ENCODE results near the gene SNRPD3.
"Not testable (repeated sequence)": the region's sequence is repeated elsewhere in the genome, so short reads cannot be mapped to it uniquely, and the experiment has no call there.

Gene SNRPD3

GRCh38 chr22:24555165-24556039 is at the start of gene SNRPD3:
Gene SNRPD3, plus strand, starts transcription at chr22:24555999. Its CDS starts 1,676 bp downstream, at chr22:24557675.
- DNase-seq: peak; percentile 100

GRCh38 chr22:24506802-24507438 is 48.9 kb upstream of the SNRPD3 start:
- DNase-seq: no peak

DNA sequence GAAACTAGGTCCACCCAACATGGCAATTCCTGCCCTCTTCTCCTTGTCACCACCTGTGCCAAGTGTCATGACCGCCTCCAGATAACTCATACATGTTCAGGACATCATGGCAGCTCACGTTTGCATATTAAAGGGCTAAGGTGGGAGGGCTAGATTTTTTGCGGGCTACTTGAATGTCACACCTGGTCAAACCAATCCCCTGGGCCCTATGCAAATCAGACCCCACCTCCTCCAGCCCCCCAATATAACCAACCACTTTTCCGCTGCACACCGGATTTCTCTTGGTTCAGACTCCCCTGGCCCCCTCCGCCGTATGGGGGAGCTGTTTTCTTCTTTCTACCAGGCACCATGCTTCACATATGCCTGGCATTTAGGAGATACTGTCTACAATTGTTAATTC is 48.1 kb upstream of the SNRPD3 start:
- DNase-seq: no peak

DNA sequence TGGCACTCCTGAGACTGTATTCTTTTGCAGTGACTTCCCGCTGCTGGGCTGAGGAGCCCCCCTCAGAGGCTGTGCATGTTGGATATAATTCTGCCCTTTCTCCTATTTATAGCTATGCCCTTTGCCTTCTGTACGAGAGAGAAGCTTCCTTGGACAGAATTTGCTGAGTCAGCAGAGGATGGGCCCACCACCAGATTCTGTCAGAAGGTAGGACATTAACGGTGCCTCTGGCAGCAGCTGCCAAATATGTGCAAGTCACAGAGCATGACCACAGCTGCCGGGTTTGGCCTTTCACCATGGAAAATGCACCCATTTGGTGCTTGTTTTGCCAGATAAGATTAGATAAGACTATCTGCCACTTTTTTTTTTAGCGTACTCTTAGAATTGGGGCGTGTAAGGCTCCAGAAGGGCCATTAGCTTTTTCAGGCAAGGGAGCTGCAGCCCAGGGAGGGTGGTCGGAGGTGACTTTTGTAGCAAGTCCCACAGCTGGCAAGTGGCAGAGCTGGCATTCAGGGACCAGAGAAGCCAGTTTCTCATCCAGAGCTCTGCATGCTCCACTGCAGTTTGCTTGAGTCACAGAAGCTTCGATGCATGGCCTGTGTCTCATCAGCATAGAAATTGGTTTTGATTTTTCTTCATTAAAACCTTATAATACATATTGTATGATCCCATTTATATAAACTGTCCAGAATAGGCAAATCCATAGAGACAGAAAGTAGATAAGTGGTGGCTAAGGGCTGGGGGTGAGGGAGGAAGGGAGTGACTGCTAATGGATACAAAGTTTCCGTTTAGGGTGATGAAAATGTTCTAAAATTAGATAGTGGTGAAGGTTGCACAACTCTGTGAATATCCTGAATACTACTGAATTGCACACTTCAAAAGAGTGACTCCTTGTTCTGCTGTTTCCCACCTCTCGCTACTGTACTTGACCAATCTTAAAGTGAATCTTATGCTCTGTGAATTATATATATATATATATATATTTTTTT is 44.9 kb upstream of the SNRPD3 start:
- DNase-seq: no peak

DNA sequence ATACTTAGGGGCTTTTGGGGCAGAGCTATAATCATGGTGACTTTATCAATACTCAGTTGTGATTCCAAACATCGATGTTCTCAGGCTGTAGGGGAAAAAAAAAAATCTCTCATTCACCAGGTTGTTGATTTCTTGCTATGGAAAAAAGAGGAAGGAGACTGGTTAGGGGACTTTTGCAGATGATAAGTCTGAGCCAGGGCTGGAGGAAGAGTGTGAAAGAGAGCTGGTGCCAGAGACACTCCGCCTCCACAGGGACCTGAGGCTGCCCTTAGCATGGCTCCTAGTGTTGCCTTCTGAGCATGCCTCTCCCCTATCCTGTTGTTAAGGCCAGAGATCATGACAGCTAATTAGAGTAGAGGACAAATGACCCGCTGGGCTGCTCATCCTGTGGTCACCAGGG is 43.8 kb upstream of the SNRPD3 start:
- DNase-seq: no peak

GRCh38 chr22:24513378-24514240 is 42.2 kb upstream of the SNRPD3 start:
- no peak for DNase-seq

DNA sequence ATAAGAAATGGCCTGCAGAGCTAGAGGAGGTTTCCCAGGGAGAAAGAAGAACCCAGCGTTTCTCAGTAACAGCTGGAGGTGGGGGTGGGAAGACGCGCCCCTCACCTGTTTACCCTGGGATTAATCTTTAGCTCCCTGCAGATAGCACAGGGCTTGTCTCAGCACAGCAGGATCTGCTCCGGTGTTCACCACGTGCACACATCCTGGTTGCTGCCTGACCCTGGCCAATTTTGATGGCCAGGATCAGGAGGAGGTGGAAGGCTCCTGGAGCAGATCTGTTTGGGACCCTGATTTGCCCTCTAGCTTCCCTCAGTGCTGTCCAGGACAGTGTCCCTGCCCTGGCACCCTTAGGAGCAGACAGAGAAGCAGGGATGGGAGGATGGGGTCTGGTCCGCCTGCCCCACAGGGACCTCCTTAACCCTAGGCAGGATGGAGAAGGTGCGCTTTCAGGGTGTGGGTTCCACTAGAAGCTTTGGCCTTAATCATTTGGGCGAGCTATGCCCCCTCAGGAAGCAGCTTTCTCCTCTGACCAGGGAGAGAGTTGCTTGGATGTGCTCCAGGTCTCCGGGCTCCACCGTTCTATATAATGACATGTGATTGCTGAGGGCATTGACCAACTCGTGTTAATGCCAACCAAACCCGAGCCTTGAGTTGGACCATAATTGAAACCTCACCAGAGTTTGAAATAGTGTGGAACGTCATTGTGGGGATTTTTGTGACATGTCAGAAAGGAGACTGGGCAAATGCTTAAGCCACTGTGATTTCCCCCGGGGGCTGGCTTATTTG is 41.4 kb upstream of the SNRPD3 start:
- peak; percentile 30 for DNase-seq

DNA sequence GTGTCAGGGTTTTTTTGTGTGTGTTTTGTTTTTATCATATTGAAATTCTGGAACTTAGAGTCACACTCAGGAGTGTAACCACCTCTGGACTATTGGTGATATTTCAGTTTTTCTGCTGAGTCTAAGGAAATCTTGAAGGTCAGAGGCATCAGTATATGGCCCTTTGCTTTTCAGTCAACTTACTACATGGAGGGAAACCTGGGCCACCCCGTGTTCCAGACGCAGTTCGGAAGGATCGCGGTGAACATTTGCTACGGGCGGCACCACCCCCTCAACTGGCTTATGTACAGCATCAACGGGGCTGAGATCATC is 40.8 kb upstream of the SNRPD3 start:
- DNase-seq: no peak

DNA sequence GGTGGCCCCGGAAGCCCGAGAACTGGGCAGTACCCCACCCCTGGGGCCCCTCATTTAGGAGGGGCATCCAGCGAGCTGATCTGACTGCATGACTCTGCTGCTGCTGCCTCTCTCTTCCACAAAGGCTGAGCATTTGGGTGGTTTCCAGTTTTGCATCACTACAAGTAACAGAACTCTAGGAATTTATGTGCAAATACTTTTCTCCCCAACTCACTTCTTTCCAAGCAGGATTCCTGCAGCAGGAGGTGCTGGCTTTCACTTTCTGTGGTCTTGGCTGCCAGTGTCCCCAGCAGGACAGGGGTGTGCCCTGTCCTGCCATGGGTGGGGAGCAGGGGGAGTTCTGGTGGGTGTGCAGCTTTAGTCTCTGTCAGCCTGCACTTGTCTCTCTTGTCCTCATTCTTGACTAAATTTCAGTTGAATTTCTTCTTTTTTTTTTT is 39.5 kb upstream of the SNRPD3 start:
- no peak for DNase-seq

- DNase-seq: no peak
These were observed 38.4 kb upstream of the SNRPD3 start for GRCh38 chr22:24517446-24517845.

DNA sequence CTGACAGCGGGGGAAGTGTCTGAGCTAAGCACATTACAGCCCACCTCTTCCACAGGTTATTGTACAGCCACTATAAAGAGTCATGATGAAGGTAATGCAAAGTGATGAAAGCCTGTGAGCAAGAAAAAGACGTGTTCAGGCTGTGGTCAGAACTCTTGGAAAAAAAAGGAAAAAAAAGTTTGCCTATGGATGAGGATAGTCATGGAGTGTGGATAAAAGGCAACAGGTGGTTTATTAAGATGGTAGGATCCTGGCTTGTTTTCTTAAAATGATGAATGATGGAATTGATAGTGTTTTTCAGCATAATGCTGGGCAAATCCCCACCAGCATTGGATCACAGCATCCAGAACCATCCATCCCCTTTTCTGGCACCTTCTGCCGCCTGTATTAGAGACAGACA is 37.6 kb upstream of the SNRPD3 start:
- DNase-seq: no peak

DNA sequence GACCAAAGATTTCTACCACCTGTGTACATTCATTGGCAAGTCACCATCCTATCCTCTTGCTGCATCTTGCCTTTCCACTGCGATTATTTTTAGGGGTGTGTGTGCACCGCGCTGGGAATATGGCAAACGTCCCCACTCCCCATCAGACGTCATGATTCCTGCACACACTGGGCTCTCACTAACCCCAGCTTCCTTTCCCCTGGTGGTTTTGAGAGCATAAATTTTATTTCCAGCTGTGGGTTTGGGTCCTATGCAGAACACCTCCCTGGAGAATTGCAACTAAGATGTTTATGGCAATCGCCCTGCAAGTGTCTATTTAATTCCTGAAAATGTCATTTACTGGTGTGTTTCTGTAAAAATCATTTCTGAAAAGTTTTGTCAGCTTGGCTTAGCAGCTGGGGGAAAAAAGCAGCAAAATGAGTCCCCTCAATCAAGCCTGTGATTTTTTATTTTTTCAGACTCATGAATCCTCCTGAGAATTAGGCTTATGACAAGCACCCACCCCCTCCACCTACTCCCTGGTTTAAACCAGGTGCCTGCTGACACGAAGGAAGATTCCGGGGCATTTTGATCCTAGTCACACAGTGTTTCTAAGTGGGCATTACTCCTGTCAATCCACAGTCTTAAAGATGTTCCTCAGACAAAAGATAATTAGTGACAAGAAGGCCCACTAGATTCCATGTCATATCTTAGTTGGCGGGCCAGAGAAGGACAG is 36.9 kb upstream of the SNRPD3 start:
- DNase-seq: no peak

DNA sequence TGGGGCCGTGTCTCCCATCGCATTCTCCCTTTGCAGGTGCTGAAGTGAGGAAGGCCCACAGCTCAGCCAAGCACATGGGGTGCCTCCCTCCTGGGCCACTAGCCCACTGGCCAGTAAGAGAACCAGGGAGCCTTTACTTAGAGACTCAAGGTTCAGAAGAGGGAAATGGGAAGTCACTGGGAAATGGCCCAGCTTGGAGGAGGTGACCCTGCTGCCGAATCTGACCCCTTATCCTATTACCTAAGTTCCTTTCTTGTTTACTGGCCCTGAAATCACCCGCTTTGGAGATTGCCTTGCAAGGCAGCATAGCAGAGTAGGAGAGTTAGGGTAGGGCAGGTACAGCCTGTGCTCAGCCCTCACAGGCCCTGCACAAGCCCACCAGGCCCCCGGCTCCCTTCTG is 36.3 kb upstream of the SNRPD3 start:
- DNase-seq: no peak

GRCh38 chr22:24521791-24522245 is 34.0 kb upstream of the SNRPD3 start:
- peak; percentile 75 for DNase-seq

GRCh38 chr22:24523873-24524272 is 31.9 kb upstream of the SNRPD3 start:
- DNase-seq: no peak

DNA sequence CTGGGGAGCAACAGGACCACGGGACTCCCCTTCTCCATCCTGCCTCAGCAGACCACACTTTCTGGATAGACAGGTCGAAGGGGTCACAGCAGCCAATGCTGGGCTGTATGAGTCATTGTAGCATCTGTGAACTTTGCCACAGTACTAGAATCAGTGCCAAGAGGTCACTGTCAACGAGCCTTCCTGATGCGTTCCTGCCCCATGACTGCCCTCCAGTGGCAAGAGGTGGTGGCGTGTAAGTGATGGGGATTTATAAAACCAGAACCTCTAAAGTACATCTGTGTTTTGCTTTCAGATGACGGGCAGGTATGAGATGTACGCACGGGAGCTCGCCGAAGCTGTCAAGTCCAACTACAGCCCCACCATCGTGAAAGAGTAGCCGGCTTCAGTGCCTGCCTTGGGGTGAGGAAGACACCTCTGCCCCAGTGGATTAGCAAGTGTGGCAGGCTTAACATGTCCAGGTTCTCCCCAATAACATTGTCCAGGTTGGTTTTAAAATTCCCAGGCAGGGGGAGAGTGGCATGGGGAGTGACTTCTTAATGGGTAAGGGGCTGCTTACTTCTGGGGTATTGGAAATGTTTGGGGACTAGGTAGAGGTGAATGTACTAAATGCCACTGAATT is 30.3 kb upstream of the SNRPD3 start:
- DNase-seq: peak; percentile 90

DNA sequence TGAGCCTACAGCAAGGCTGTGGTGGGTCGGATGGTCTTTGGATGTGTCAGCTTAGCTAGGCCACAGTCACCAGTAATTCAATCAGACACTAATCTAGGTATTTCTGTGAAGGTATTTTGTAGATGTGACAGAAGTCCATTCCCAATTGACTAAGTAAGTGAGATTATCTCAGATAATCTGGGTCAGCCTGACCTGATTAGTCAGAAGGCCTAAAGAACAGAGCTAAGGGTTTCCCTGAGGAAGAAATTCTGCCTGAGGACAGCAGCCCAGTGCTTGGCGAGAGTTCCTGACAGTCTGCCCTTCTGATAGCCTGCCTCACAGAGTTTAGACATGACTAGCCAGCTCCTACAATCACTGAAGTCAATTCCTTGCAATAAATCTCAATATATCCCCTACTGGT is 29.6 kb upstream of the SNRPD3 start:
- no peak for DNase-seq

GRCh38 chr22:24529898-24530297 is 25.9 kb upstream of the SNRPD3 start:
- DNase-seq: no peak

DNA sequence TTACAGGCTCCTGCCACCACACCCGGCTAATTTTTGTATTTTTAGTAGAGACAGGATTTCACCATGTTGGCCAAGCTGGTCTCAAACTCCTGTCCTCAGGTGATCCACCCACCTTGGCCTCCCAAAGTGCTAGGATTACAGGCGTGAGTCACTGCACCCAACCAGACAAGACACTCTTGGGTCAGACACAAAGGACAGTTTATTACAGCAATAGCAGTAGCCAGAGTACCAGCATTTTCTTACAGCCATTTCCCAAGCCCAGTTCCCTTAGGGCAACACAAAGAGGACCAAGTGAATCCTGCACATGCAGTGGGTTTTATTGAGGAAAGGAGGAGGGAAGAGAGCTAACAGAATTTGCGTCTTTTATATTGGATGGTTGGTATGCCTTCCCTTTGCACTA is 24.8 kb upstream of the SNRPD3 start:
- not testable (repeated sequence) for DNase-seq

GRCh38 chr22:24532075-24532474 is 23.7 kb upstream of the SNRPD3 start:
- DNase-seq: no peak
